Activated naive CD8-positive, alpha-beta T cell treated with anti-CD3 and anti-CD28 coated beads, Interleukin-2, amount 50 U/mL, for 16 hours (primary cell): ENCODE results near the gene PDZK1IP1.

ENCODE experiments used
- DNase-seq: peaks from one replicate; pipeline ENCODE4 v3.0.0-alpha.2; 2020; ENCODE audit warnings: low read depth, low spot score

The PDZK1IP1 gene

GRCh38 chr1:47189844-47190508 lies at the start of gene PDZK1IP1:
Gene PDZK1IP1, minus strand, starts transcription at chr1:47190036. Its CDS starts 104 bp downstream, at chr1:47189932.
- no peak for DNase-seq

- no peak for DNase-seq
Observed at GRCh38 chr1:47238935-47239592, 49.2 kb upstream of the PDZK1IP1 start.

GRCh38 chr1:47235806-47236205 lies 46.0 kb upstream of the PDZK1IP1 start:
- no peak for DNase-seq

- no peak for DNase-seq
Observed at GRCh38 chr1:47235241-47235681, 45.4 kb upstream of the PDZK1IP1 start.

GRCh38 chr1:47233186-47233585 lies 43.4 kb upstream of the PDZK1IP1 start:
- no peak for DNase-seq

GRCh38 chr1:47232187-47232874 lies 42.5 kb upstream of the PDZK1IP1 start, which contains the start of gene TAL1:
Gene TAL1, minus strand, starts transcription at chr1:47232225. Its CDS starts 6,337 bp downstream, at chr1:47225888.
- DNase-seq: no peak

- DNase-seq: no peak
Observed at GRCh38 chr1:47231301-47232186, 41.7 kb upstream of the PDZK1IP1 start.

GRCh38 chr1:47230692-47231300 lies 41.0 kb upstream of the PDZK1IP1 start:
- DNase-seq: no peak

GRCh38 chr1:47229886-47230691 lies 40.3 kb upstream of the PDZK1IP1 start:
- DNase-seq: no peak

GRCh38 chr1:47229031-47229885 lies 39.4 kb upstream of the PDZK1IP1 start:
- no peak for DNase-seq

- no peak for DNase-seq
Observed at GRCh38 chr1:47228644-47229030, 38.8 kb upstream of the PDZK1IP1 start.

- DNase-seq: no peak
Observed at GRCh38 chr1:47227341-47228232, 37.8 kb upstream of the PDZK1IP1 start.

- DNase-seq: no peak
Observed at GRCh38 chr1:47226839-47227215, 37.0 kb upstream of the PDZK1IP1 start.

GRCh38 chr1:47226121-47226838 lies 36.4 kb upstream of the PDZK1IP1 start:
- DNase-seq: no peak

- DNase-seq: no peak
Observed at GRCh38 chr1:47225430-47226100, 35.7 kb upstream of the PDZK1IP1 start.

- no peak for DNase-seq
Observed at GRCh38 chr1:47224676-47225399, 35.0 kb upstream of the PDZK1IP1 start.
